ENCODE data around the gene TMEM207.
"Not testable (repeated sequence)": the region's sequence is repeated elsewhere in the genome, so short reads cannot be mapped to it uniquely, and the experiment has no call there.

The TMEM207 gene

DNA sequence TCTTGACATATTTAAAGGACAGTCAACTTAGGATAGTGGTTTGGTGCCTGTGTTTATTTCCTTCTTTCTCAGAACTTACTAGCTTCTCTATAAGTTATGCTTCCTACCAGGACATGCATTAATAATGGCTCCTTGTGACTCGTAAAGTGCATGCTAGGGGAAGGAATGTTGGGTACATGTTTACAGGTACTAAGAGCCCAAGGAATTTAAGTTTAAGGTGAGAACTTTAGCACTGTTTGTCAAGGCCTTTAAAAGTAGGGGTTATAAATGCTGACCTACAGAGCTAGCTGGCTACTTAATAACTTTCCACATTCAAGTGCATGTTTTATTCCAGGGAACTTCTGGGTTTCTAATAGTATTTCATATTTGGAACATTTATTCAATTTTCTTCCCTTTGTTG lies at the start of gene TMEM207:
TMEM207 (minus strand) TSS at position 101 of the 400 bp plus-strand sequence; CDS start at position 9, 92 bp downstream.
- no peak for DNase-seq

DNA sequence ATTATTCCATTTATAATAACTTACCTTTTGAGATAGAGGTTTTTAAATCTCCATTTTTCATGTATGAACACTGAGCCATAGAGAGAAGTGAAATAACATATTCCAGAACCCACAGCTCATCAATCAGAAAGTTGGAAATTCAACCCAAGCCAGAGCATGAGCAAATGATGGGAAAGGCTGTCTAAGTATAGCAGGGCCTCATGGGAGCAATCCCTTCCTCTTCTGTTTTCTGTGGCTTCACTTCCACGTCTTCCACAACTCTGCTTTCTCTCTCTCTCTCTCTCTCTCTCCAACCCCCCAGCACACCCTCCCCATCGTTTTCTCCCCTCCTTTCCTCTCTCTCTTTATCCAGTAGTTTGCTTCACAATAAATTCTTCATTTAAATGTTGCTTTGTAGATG lies 49.4 kb upstream of the TMEM207 start:
- no peak for DNase-seq

DNA sequence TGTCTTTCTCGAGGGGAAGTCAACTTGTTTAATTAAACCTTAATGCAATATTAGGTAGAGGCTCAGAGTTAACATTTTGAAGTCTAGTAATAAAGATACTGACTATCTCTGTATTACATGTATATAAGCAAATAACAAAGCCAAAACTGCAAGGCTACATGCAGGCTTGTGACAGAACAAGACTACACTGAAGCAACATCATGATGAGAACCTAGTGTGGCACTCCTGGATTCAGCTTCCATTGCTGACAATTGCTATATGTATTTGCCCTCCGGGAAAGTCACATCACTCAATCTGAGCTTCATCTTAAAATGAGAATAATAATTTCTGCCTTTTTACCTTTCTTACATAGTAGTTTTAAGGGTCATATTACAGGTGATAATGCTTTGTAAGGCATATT lies 48.6 kb upstream of the TMEM207 start:
- DNase-seq, result no peak

DNA sequence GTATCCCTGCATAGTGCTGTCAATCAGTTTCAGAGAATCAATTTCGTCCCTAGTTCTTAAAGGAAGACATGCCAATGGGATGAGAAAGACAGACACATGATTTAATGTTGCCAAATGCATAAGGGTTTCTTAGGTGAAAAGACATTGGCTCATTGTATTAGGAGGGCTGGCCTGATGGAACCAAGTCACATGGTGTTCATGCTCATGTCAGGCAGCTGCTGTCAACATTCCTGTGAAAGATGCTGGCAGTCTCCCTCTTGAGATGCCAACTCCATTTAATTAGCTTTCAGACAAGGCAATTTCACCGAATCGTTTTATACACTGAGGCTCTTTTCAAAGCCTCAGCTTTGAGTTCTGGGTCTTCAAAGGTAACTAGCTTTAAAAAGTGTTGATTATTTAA lies 48.1 kb upstream of the TMEM207 start:
- no peak for DNase-seq

DNA sequence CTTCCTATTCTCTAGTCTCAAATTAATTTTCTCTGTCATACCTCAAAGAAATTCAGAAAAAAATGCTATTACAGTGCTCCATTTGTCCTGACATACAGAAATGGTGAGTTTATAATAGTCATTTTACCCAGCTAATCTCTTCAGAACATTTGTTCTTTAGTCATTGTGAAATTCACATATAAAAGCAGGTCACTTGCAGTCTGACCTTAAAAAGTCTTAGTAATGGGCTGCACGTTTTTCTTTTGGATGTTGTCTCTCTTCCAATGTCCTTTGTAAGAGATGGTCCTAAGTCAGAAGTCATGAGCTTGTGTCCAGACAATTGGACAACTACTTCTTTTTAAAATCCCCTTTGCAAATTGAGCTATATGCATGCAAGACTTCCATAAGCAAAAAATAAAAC lies 47.2 kb upstream of the TMEM207 start:
- no peak for DNase-seq

DNA sequence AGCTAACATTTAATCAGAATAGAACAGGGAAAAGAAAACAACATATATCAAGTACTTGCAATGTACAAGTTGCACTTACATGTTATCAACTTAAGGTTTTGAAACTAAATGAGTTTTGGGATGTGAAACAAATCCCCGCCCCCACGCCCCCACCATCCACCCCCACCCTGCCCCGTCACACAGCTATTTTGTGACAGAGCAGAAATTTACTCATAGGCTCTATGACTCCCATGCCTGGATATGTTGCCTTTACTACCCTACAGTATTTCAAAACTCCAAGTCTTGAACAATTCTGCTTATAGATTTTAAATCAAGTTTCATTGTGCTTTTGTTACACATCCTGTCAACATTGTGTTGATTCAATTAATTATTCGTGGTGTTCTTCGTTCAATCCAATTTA lies 46.1 kb upstream of the TMEM207 start:
- DNase-seq, result no peak

DNA sequence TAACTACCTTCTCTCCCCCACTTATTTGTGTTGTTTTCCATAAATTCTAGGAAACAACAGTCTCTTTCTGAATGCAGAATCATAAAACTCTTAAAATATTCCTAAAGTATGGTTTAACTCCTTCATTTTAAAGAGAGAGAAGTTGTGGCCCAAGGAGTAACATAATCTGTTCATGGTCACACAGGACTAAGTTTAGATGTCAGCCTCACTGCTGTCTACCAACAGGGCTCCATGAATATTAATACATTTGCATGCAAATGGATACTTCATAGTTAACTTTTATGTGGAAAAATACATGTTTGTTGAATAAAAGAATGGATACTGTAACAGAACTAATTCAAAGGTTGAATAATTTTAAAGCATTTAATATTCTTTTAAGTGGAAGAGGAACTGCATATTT lies 45.7 kb upstream of the TMEM207 start:
- DNase-seq, result no peak

DNA sequence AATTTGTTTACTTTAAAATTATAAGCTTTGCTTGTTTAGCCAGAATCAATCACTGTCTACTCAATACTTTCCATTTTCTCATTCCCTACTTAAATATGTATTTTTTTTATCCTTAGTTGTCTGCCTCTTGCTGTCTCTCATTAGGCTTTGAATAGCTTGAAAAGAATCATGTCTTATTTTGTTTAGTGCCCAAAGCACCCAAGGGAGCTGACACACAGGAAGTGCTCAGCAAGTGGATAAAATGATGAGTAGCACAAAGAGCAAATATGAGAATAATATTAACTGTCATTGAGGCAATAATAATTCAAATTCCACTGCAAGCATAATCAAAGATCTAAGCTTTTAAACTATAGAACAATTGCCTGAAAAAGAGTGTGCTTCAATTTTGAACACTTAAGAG lies 45.2 kb upstream of the TMEM207 start:
- no peak for DNase-seq

DNA sequence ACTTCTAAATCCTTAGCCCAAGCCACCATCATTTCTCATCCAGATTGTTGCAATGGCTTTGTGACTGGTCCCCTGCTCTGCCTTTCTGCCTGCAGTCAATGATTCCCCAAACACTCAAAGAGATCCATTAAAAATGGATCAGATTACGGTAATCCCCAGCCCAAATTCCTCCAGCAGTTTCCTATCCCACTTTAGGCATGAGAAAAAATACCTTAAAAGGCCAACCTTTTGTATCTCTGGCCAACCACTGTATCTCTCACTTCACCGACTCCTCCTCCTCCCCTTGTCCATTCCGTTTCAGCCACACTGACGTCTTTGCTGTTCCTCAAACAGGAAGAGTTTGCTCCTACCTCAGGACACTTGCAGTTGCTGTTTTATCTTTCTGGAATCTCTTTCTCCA lies 43.3 kb upstream of the TMEM207 start:
- no peak for DNase-seq

DNA sequence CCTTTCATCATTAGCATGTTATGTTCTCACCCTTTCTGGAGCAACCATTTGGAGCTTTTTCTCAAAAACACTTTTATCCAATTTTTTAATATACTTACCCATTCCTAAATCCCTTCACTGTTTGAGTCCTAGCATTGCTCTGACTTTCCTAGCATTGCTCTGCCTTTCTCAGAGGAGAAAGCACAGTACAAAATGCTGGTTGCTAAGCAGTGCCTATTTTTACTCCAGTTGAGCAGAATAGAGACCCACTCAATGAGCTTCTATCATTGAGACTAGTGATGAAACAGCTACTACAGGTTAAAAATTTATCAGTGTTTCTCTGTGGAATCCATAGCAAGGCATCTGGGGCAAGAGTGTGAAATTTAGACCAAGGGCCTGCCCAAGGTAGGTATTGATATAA lies 42.4 kb upstream of the TMEM207 start:
- no peak for DNase-seq

DNA sequence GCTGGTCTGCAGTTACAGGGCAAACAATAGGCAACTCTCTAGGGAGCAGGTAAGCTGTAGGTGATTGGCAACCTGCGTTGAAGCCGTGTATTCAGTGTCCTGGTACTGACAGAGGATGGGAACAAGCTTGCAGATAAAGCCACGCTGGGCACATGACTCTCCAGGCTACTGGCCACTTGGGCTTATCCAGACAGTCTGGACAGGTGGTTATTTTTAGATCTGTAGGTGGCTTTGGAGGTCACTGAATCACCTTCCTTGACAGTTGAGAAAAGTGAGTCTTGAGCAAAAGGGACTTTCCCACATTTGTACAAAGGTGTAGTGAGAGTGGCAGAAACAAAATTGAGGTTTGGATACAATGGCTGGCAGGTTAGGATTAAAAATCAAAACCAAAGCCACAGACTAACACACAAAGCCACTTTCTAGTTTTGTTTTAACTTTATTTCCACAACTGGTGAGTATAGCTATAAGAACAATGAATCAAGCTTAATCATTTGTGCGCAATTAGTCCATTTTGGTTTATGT lies 41.9 kb upstream of the TMEM207 start:
- no peak for DNase-seq

DNA sequence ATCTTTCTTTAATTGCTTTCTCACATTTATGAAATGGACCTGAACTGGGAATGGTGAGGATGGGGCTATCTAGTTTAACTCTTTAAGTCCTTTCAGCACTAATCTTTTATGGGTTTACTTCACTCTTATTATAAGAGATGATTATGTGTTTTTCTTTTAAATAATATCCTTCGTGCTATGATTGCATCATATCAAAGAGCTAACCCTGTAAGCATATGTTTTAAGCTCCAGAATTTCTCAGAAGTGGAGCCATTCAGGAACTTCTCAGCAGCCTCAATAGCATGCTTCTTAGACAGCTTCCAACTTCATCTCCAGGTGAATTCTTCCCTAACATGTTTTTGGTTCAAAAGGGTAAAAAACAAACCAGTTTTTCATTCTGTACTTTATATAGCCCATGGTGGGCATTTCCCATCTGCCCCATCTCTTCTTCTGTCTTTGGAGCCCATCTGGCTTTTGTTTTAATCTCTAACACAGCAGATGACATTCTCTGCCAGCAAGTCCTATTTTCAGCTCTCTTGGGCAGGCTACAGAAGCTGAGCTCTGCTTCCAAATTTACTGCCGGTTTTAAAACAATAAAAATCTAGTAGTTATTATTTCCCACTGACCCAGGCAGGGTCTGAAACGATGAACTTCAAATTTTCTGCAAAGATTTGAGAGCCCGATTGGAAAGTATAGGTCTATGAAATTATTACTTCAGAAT lies 37.4 kb upstream of the TMEM207 start:
- no peak for DNase-seq

DNA sequence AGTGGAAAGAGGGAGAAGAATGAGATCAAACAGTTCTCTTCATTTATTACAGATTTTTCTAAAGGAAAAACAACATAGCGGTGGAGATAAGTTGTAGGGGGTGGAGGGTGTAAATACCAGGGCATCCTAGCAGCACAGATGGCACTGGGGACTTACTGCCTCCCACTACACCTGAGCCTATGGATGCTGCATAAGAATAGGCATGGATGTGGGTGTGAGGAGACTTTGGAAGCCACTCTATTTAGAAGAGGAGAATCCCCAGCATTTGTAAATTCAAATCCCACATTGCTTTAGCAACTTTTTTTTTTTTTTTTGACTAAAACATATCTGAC lies 36.8 kb upstream of the TMEM207 start:
- DNase-seq, result peak in 6 of 56 donors; percentile 2 to 53 (median 10)

DNA sequence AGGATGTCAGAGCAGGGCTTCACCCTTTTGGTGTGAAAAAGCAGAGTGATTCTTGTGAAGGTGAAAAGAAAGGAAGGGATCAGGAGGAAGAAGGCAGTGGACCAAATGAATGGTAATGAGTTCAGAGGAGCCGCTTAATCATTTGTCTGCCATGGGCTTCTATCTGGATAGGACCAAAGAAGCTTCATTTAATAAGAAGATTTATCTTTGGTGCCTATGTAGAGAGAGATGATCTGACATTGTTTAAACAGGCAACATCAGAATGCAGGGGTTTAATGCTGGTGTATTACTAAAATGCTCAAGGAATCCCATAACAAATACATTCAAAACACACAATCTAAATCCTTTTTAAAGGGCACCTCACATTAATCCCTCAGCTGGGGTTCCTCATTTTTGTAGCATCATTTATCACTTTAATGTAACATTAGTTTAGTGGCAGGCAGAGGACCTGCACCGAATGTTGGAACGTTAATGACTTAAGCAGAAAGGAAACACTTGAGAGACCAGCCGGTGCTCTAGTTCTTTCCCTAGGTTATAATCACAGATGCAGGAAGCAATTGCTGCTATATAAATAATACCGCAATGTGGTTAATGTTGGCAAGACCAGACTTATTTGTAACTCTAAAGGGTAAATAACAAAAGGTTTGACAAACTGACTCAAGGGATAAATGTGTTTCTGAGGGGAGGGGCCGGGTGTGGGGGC lies 36.3 kb upstream of the TMEM207 start:
- DNase-seq, result no peak

DNA sequence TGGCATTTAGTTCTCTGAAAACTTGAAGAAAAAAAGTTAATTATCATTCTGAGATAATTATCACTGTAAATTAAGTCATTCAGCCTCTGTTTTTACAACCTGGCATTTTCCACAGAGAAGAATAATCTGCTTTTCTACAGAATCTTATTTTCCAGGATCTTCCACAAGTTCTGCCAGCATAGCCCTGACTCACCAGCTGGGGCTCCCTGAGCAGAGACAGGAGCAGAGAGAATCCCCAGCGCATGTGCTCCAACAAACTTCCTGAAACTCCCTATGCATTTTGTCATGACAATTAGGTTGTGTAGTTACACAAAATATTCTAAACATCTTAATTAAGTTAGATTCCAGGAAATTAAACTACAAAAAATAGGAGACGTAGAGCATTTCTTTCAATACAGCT lies 32.1 kb upstream of the TMEM207 start:
- no peak for DNase-seq

DNA sequence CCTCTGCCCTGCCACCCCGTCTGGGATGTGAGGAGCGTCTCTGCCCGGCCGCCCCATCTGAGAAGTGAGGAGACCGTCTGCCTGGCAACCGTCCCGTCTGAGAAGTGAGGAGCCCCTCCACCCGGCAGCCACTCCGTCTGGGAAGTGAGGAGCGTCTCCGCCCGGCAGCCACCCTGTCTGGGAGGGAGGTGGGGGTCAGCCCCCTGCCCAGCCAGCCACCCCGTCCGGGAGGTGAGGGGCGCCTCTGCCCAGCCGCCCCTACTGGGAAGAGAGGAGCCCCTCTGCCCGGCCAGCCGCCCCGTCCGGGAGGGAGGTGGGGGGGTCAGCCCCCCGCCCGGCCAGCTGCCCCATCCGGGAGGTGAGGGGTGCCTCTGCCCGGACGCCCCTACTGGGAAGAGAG lies 23.6 kb upstream of the TMEM207 start:
- not testable (repeated sequence) for DNase-seq

DNA sequence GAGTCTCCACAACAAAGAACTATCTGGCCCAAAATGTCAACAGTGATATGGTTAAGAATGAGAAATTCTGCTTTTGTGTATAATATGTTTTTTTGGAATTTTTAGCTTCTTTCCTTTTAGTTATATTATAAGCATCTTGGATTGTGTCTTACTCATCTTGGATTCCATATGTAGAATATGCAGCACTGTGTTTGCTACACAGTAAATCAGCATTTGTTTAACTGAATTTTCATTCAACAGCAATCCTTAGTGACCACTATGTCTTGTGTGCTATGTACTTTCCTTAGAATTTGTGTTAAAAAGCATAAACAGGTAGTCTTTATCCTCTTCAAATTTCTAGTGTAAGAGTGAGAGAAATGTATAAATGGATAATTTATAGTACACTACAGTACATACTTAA lies 18.2 kb upstream of the TMEM207 start:
- no peak for DNase-seq

DNA sequence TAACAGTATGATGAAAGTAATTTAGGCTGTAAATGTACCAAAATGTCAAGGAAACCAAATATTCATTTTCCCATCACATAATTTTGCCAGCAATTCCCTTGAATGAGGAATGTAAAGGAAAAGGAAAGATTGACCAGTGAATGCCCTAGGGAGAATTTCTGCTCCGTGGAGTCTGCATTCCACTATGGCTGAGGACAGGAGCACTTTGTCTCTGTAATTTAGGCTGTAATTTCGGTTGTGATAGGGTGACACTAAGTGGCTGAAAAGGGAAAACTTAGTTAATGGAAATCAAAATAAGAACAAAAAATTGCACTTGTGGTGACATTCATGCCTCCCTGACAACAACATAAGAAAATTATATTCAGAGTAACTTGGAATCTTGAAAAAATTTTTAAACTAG lies 8.3 kb upstream of the TMEM207 start:
- no peak for DNase-seq

DNA sequence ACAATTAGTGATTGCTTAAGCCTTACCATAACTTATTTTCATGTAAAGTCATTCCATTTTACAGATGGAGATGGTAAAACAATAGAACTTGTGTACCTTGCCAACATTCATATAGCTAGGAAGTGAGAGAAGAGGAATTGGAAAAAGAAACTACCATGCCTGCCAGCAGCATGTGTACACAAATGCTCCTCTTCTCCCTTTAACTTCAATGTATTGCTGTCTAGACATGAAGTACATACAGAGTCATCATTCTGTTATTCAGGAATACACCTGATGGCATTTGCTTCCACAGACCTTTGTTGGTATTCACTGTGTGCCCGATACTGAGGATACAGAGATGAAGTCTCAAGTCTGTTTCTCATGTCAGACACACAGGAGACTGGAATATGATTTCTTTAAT lies 7.1 kb upstream of the TMEM207 start:
- no peak for DNase-seq

DNA sequence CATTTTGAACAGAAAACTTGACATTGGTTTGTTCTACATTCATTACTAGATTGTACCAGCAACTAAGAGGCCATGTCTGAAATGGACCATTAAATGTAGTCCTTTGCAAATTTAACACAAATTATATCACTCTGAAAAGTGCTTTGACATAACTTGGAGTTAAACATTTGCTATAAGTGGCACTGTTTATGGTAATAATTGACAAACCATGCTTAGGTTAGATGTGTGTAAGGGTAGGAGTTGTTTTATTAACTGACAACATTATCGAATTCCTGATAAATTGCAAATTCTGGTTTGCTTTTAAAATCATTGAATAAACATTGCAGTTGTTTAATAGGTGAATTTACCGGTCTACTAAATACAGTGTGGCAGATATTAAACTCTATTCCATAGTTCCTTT lies 6.1 kb upstream of the TMEM207 start:
- no peak for DNase-seq

DNA sequence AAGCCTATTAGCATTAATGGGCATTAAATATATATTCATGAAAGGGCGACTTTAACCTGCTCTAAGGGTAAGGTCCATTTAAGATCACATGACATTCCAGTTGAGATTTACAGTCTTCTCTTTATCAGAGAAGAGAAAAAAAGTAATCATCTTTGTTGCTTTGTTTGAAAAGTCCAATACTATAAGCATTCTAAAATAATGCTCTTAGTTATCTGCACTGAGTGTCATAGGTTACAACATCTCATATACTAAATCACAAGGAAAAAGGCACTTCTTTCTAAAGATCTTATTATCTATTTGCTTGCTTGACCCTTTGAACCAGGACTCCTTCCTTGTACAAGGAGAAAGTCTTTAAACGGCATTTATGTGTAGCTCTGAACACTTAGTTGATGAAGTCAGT lies 1.4 kb downstream of the TMEM207 start:
- DNase-seq, result no peak

DNA sequence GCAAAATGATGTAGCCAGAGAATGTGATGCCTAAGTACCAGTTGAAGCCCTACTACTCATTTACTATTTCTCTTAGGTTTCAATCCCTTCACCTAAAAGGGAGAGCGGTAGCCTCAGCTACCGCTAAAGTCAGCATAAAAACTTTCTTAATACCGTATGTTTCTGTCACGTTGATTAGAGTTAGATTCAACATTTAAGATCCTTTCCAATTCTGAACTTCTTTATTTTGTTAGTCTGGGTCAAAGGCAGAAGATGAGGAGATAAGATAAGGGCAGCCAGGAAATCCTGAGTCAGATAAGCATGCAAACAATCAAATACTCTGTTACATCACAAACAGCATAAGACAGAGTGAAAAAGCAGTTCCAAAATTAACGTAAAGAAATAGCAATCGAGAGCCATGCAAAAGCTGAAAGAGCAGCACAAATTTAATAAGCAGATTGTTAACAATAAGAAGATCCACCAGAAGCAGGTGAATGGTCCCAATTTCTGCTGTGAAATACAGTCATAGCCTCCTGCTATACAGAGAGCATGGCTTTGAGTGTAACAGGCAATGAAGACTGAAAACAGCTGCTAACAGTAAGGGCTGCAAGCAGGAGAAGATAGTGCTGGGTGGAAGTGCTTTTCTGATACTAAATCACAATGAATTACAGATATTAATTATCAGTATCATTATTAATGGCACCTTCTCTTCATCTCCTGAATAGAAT lies 3.0 kb downstream of the TMEM207 start:
- no peak for DNase-seq
